Measurements from ENCODE around the gene TEX44.

GRCh38 chr2:231614559-231615057 is 21.9 kb downstream of the TEX44 start:
- TF ChIP-seq CTCF (IDR thresholded peaks at IDR 0.05; ENCODE audit: low read depth, low read length) (no peak), EZH2phosphoT487 (IDR thresholded peaks at IDR 0.05; ENCODE audit: low read depth) (no peak)
